ENCODE results near the gene TMEM145. TPM values are rescaled to one million over a fixed set of nuclear protein-coding genes. Genes with fewer than 3 reads are reported as not detected.

Gene TMEM145
- polyA plus RNA-seq, 1 donor from 2014 or later, result 30.9 TPM

DNA sequence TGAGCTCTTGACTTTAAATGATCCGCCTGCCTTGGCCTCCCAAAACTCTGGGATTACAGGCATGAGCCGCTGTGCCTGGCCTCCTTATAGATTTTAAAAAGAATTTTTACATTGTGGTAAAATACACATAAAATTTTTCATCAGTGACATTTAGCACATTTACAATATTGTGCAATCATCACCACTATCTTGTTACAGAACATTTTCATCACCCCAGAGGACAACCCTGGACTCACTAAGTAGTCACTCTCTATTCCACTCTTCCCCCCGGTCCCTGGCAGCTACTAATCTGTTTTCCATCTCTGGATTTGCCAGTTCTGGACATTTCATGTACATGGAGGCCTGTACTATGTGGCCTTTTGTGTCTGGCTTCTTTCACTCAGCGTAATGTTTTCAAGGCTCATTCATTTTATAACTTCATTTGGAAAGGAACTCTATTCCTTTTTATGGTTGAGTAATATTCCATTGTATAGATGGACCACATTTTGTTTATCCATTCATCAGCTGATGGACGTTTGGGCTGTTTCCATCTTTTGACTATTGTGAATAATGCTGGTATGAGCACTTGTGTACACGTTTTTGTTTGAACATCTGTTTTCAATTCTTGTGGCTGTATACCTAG, 32.2 kb downstream of the TMEM145 start:
- Histone ChIP-seq H3F3A (ENCODE audit: insufficient read depth, low read length, poor library complexity, severe bottlenecking) (no peaks in the 10 kb centered on the region), H3K9ac (ENCODE audit: low read length) (no peak overlapping the region), H3K79me2 (replicated peaks; ENCODE audit: insufficient read depth, low read length) (no peaks in the 10 kb centered on the region), H3K9me2 (ENCODE audit: insufficient read depth, low read length) (no peaks in the 10 kb centered on the region), H4K20me1 (ENCODE audit: insufficient read depth) (no peaks in the 10 kb centered on the region), H3K27me3 (ENCODE audit: insufficient read depth, low read depth, low read length) (no peaks in the 10 kb centered on the region), H2AFZ (ENCODE audit: low read depth, low read length) (no peak overlapping the region), H3K4me3 (ENCODE audit: low read length) (no peak overlapping the region), H3K4me2 (ENCODE audit: low read length) (no peak overlapping the region), H3K9me3 (ENCODE audit: low read length) (no peaks in the 10 kb centered on the region), H3K36me3 (ENCODE audit: insufficient read depth, low read length) (no peaks in the 10 kb centered on the region), H3K27ac (ENCODE audit: low read length) (no peak overlapping the region)
- TF ChIP-seq, protein P1, sequence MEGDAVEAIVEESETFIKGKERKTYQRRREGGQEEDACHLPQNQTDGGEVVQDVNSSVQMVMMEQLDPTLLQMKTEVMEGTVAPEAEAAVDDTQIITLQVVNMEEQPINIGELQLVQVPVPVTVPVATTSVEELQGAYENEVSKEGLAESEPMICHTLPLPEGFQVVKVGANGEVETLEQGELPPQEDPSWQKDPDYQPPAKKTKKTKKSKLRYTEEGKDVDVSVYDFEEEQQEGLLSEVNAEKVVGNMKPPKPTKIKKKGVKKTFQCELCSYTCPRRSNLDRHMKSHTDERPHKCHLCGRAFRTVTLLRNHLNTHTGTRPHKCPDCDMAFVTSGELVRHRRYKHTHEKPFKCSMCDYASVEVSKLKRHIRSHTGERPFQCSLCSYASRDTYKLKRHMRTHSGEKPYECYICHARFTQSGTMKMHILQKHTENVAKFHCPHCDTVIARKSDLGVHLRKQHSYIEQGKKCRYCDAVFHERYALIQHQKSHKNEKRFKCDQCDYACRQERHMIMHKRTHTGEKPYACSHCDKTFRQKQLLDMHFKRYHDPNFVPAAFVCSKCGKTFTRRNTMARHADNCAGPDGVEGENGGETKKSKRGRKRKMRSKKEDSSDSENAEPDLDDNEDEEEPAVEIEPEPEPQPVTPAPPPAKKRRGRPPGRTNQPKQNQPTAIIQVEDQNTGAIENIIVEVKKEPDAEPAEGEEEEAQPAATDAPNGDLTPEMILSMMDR (IDR thresholded peaks at IDR 0.05; ENCODE audit: poor library complexity, severe bottlenecking), result no peak
- TF ChIP-seq MXI1 (conservative IDR thresholded peaks at IDR 0.05; ENCODE audit: poor library complexity, severe bottlenecking) (no peak), EP300 (conservative IDR thresholded peaks at IDR 0.05; ENCODE audit: poor library complexity, severe bottlenecking) (no peak), SMC3 (conservative IDR thresholded peaks at IDR 0.05; ENCODE audit: poor library complexity) (no peak)
- TF ChIP-seq, protein P2, sequence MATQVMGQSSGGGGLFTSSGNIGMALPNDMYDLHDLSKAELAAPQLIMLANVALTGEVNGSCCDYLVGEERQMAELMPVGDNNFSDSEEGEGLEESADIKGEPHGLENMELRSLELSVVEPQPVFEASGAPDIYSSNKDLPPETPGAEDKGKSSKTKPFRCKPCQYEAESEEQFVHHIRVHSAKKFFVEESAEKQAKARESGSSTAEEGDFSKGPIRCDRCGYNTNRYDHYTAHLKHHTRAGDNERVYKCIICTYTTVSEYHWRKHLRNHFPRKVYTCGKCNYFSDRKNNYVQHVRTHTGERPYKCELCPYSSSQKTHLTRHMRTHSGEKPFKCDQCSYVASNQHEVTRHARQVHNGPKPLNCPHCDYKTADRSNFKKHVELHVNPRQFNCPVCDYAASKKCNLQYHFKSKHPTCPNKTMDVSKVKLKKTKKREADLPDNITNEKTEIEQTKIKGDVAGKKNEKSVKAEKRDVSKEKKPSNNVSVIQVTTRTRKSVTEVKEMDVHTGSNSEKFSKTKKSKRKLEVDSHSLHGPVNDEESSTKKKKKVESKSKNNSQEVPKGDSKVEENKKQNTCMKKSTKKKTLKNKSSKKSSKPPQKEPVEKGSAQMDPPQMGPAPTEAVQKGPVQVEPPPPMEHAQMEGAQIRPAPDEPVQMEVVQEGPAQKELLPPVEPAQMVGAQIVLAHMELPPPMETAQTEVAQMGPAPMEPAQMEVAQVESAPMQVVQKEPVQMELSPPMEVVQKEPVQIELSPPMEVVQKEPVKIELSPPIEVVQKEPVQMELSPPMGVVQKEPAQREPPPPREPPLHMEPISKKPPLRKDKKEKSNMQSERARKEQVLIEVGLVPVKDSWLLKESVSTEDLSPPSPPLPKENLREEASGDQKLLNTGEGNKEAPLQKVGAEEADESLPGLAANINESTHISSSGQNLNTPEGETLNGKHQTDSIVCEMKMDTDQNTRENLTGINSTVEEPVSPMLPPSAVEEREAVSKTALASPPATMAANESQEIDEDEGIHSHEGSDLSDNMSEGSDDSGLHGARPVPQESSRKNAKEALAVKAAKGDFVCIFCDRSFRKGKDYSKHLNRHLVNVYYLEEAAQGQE (IDR thresholded peaks at IDR 0.05; ENCODE audit: borderline replicate concordance), result no peak

DNA sequence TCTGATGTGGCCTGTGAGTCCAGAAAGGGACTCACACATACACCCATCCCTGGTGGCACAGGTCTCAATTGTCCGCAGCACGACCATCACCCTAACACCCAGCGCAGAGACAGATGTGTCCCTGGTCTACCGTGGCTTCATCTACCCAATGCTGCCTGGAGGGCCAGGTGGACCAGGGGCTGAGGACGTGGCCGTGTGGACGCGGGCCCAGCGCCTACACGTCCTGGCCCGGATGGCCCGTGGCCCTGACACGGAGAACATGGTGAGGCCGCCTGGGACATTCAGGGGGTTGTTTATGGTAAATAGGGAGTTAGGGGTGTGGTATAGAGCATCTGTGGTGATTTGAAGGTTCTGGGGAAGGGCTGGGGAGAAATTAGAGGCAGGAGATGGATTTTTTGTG, 35.1 kb downstream of the TMEM145 start:
- Histone ChIP-seq H3F3A (ENCODE audit: insufficient read depth, low read length, poor library complexity, severe bottlenecking) (no peaks in the 10 kb centered on the region), H3K36me3 (ENCODE audit: insufficient read depth, low read length) (no peaks in the 10 kb centered on the region), H3K9ac (ENCODE audit: low read length) (no peak overlapping the region), H3K79me2 (replicated peaks; ENCODE audit: insufficient read depth, low read length) (no peaks in the 10 kb centered on the region), H3K9me3 (ENCODE audit: low read length) (no peaks in the 10 kb centered on the region), H4K20me1 (ENCODE audit: insufficient read depth) (no peaks in the 10 kb centered on the region), H3K4me3 (ENCODE audit: low read length) (no peak overlapping the region), H3K27ac (ENCODE audit: low read length) (no peak overlapping the region), H3K9me2 (ENCODE audit: insufficient read depth, low read length) (no peaks in the 10 kb centered on the region), H3K27me3 (ENCODE audit: insufficient read depth, low read depth, low read length) (no peaks in the 10 kb centered on the region), H2AFZ (ENCODE audit: low read depth, low read length) (no peak overlapping the region), H3K4me2 (ENCODE audit: low read length) (no peak overlapping the region)
- TF ChIP-seq EZH2 (IDR thresholded peaks at IDR 0.05; ENCODE audit: borderline replicate concordance, insufficient read depth, low read length, poor library complexity, severe bottlenecking) (no peak), EP300 (conservative IDR thresholded peaks at IDR 0.05; ENCODE audit: poor library complexity, severe bottlenecking) (no peak), TAF1 (IDR thresholded peaks at IDR 0.05; ENCODE audit: low read depth) (no peak), RAD21 (conservative IDR thresholded peaks at IDR 0.05) (no peak), POLR2AphosphoS5 (IDR thresholded peaks at IDR 0.05) (no peak), SMC3 (conservative IDR thresholded peaks at IDR 0.05; ENCODE audit: poor library complexity) (no peak), MXI1 (conservative IDR thresholded peaks at IDR 0.05; ENCODE audit: poor library complexity, severe bottlenecking) (no peak)
- TF ChIP-seq, protein P2 (IDR thresholded peaks at IDR 0.05; ENCODE audit: borderline replicate concordance), result no peak
- TF ChIP-seq, protein P1 (IDR thresholded peaks at IDR 0.05; ENCODE audit: poor library complexity, severe bottlenecking), result no peak
